GM19023 (cell line): ENCODE measurements around the gene TAAR8.
"Not testable (repeated sequence)": the region's sequence is repeated elsewhere in the genome, so short reads cannot be mapped to it uniquely, and the experiment has no call there.

Source experiments
- ATAC-seq: cut with Tn5 transposase; IDR thresholded peaks from one replicate; pipeline ENCODE4 v1.9.1; 2021; ENCODE audit warnings: mild to moderate bottlenecking, moderate library complexity; ENCODE audit not compliant: unreplicated experiment

The TAAR8 gene, protein sequence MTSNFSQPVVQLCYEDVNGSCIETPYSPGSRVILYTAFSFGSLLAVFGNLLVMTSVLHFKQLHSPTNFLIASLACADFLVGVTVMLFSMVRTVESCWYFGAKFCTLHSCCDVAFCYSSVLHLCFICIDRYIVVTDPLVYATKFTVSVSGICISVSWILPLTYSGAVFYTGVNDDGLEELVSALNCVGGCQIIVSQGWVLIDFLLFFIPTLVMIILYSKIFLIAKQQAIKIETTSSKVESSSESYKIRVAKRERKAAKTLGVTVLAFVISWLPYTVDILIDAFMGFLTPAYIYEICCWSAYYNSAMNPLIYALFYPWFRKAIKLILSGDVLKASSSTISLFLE

DNA sequence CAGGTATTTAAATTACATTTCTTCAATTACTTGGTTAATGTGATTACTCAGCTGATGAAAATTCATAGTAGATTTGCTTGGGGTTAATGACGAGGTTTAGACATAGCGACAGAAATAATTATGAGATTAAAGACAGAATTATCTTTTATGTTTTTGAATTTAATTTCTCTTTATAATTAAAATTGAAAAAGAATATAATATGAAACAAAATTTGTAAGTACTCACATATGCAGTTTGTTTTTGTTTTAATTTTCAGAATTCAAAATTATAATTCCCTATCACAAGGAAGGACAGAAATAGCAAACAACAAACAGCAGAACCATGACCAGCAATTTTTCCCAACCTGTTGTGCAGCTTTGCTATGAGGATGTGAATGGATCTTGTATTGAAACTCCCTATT lies at the start of gene TAAR8:
TAAR8 (plus strand) TSS at position 301 of the 400 bp plus-strand sequence; CDS start at position 322, 21 bp downstream.
- no peak for ATAC-seq

DNA sequence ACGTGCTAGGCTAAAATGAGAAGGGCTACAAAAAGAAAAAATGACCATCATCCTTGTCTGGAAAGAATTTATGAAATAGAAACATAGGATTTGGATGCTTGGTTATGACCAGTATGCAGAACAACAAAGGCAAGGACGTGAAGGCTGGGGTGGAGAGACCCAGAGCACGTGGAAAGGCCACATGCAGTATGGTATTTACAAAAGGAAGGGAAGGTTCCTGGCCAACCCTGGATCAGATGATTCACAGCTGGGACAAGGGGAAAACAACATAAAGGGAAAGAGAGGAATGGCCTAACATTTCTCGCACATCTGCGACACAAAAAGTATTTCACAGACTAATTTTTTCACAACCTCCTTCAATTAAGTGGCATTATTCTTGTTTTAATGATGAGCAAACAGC lies 47.7 kb upstream of the TAAR8 start:
- no peak for ATAC-seq

DNA sequence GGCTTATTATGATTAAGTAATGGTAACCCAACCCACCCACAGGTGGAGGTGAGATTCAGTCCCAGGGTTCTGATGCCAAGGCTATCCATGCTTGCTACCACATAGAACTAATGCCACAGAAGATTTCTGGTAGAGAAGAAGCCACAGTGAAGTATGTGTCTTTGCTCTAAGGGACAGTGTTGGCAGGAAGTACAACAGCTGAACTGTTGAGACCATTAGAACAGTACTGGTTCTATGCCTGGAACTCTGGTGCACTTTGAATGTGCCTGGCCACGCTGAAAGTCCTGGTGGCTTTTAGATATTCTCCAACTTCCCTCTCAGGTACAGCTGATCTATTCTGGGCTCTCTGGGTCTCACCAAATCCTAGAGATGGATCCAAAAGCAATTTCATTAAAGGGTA lies 47.3 kb upstream of the TAAR8 start:
- ATAC-seq: no peak

DNA sequence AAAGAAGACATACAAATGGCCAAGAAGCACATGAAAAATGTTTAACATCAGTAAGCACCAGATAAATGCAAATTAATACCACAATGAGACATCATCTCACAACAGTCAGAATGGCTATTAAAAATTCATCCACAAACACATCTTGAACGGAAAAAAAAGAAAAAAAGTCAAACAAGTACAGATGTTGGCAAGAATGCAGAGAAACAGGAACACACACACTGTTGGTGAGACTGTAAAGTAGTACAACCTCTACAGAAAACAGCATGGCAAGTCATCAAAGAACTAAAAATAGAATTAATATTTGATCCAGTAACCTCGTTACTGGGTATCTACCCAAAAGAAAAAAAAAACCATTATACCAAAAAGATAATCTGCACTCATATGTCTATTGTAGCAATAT lies 46.0 kb upstream of the TAAR8 start:
- ATAC-seq: no peak

DNA sequence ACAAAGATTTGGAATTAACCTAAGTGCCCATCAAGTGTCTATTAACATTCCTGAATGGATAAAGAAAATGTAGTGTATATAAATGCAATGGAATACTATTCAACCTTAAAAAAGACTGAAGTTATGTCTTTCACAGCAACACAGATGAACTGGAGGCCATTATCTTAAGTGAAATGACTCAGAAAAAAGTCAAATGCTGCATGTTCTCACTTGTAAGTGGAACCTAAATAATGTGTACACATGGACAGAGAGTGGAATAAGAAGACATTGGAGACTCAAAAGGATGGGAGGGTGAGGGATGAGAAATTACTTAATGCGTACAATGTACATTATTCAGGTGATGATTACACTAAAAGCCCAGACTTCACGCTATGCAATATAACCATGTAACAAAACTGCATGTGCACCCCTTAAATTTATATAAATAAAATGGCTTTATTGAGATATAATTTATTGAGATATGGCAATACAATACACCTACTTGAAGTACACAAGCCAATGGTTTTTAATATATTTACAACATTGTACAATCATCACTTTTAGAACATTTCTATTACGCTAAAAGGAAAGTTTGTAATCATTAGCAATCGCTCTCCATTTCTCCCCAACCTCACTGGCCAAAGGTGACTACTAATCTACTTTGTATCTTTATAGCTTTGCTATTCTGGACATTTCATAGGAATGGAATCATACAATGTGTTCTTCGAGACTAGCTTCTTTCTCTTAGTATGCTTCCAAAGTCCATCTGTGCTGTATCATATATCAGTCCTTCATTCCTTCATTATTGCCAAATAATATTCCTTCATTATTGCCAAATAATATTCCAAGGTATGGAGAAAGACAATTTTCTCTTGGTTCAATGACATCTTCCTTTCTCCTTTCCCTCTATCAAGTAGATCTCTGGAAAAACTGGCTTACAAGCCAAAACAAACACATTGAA lies 45.3 kb upstream of the TAAR8 start:
- ATAC-seq: no peak

DNA sequence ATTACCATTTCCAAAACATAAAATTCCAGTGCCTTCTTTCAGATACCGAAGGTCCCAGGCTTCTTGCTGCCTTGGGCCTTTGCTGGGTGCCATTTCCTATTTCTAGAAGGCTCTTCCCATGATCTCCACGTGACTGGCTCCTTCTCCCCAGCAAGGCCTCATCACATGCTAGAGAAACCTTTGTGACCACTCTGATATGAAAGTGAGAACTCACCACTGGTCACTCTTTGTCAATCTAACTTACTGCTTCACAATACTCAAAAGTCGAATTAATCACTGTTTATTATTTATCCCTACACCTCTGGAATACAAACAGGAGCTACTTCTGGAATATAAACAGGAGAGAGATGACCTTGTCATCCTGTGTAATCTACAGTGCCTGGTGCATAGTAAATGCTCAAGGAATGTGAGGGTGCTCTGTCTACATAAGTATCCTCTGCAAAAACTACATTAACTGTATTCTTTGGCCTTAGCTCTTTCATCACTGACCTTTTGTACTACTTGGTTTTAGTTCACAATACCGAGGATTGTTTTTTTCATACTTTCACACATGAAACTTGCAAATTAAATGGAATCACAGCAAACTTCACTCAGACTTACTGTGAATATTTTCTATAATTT lies 41.2 kb upstream of the TAAR8 start:
- ATAC-seq: no peak

DNA sequence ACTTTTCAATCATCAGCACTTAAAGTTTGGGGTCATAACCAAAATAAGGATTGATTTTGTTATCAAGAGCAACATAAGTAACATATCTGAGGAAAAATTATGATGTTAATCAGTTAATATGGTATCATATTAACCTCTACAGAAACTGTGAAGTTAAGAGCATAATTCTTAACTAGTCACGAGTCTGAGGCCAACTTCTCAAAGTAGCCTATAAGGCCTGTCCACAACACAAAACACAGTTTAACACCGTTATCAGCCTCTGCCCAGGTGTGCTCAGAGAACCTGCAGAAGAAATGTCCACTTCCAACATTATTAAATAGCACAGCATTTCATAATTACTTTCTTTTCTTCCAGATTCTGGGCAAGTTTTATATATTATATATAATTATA lies 40.6 kb upstream of the TAAR8 start:
- ATAC-seq: no peak

DNA sequence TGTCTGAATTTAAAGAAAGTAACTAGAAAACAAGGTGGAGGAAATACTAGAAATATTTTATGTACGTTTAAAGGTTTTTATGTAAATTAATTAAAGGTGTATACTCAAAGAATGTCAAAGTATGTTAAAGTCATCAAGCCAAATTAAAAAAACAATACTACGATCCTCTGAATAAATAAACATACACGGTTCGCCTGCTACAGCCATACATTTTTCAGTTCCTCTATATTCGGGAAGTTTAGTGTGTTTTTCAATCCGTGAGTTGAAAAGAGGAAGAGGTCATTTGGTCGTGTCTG lies 40.2 kb upstream of the TAAR8 start:
- no peak for ATAC-seq

DNA sequence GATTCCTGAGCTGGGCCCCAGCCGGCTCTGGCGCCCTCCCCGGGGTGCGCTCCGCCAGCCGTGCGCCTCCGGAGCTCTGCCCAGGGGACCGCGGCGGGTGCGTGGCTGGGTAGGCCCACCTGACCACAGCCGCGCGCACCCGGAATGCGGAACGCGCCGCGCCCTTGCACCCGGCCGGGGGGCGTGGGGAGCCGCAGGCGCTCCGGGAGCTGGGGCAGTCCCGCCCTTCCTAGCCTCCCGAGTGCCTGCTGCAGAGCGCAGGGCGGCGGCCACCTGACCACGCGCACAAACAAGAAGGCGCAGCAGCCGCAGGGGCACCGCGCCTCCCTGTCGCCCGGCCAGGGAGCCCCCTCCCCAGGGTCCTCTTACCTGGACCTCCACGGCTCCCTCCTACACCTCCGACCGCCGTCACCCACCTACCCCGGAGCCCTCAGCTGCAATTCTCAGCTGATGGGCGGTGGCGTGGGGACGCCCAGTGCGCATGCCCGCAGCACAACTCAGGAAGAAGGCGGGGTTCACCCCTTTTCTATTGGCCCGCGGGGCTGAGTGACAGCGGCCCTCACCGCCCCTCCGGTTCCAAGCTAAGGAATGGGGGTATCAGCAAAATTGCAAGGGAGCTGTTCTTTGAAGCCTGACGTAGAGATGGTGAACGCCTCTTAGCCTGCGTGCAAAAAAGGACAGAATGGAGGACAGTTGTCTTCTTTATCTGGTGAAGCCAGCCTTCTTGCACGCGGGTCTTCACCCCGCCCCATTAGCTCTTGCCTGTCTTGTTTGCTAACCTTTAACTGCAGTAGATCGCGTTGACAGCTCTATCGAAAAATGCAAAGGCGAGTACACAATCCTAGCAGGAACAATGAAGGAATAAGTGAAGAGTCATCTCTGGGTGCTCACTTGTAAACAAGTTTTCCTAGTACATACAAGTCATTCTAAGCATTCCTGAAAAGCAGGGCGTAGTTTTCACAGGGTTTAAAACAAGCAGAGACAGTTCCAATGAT lies 39.5 kb upstream of the TAAR8 start, which contains the start of gene STX7:
STX7 (minus strand) TSS at position 479 of the 995 bp plus-strand sequence. CDS start 9,586 bp downstream, outside the sequence.
- peak; percentile 95 for ATAC-seq

DNA sequence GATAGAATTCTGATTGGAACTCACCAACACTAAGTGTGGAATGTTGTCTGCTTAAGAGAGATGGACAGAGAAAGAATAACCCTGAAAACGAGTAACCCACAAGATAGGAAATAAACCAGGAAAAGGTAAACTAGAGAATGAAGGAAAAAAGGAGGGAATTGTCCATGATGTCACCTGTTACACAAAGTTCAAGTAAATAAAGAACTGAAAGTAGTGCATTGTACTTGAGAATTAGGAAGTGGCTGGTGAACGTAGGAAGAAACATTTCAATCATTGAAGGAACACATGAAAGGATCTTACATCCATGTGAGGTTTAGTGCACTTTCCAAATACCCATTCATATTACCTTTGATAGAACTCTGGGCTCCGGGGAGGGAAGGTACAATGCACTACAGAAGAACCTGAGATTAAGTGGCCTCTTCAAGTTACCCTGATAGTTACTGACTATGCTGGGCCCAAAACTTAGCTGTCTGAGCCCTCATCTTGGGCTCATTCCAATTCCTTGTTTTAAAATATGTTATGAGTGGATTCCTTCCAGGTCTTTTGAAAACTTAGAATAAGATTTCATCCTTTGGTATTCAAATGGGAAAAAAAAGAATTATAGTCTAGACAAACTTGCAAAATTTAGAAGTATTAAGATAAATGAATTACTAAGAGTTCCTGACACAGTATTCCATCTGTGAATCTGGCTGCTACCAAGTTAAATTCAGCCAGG lies 38.5 kb upstream of the TAAR8 start:
- no peak for ATAC-seq

DNA sequence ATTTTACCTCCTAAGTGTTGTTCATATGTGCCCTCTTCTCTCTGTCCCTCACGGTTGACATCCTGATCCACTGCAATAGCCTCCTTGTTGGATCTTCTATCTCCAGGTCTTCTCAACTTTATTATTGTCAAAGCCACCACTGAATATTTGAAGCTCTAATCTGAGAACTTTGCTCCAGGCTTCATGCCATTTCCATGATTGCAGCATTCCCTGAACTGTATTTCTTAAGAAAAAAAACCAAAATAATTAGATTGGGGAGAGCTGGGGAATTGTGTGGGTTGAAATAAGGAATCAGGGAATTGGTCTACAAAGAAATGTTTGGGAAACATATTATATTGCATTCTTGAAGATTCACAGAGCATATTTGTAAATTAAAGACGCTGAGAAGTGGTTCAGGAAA lies 37.1 kb upstream of the TAAR8 start:
- no peak for ATAC-seq

DNA sequence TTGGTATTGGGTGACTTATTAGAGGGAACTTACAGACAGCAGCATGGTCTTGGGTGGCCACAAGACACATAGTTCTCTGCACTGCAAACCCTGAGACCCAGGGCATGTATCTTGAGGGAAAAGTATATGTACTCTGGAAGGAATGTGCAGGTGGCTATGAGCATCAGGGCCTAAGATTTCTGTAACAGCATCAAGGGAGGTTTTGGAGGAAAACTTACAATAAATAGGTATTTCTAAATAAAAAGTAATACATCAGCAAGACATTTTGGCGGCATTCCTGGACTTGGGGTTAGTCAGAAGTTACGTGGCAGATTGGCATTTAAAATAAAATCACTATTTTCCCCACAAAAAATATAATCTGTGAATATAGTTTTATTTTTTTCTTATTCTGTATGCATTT lies 31.5 kb upstream of the TAAR8 start:
- ATAC-seq: no peak

DNA sequence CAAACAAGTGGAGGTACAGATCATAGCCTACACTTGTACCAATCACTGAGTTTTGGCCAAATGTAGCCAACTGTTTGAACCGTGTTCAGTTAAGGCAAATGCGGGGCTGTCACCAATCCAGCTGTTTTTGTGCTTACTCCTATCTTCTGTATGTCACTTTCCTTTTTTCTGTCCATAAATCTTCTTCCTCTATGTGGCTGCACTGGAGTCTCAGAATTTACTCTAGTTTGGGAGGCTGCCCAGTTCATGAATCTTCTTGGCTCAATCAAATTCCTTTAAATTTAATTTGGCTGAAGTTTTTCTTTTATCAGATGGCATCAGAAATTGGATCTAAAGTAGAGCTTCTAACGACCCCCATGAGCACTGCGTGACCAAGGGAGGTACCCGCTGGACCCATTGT lies 27.8 kb upstream of the TAAR8 start:
- ATAC-seq: no peak

DNA sequence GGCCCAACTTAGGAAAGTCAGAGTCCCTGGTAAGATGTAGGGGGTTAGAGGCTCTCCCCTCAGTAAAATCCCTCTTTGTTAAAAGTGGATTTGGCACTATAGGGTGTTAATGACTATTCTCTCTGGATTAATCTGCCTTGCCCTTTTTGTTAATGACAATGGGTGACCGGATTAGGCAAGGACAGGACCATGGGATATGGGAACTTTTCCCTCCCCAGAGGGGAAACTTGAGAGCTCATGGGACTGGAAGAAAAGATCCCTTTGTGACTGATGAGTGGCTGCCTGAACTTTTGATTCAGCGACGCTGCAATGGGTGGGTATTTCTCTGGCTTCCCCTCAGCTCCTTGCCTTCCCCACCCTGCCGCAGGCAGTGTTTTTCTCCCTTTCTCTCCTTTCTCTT lies 26.6 kb upstream of the TAAR8 start:
- ATAC-seq: no peak

DNA sequence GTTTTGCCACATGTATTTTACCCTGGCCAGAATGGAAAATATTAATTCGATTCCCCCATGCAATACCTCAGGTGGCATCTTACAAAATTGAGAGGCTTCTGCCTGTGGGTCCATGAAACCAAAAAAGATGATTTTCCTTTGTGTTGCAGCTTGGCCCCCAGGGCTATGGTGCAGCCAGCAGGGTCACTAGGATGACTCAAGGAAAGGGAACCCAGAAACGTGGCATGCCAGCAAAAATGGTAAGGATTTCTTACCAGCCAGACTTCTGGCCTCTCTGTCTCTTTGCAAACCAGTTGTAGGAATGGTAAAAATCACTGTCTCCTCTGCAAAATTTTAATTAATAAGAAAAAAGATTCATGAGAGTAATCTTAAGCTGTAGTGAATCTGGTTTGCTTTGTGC lies 26.0 kb upstream of the TAAR8 start:
- no peak for ATAC-seq

DNA sequence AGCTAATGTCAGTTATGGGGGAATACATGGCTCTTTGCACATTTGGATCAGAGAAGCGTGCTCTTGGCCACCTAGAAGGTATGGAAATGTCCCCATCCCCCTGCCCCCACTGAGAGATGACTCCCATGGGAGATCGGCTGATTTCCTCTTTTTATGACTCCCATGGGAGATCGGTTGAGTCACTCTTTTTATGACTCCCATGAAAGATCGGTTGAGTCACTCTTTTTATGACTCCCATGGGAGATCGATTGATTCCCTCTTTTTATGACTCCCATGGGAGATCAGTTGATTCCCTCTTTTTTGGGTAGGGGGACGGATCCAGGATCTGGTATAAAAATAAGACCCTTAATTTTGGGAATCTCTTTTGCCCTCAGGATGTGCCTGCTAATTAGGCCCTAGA lies 24.7 kb upstream of the TAAR8 start:
- no peak for ATAC-seq

DNA sequence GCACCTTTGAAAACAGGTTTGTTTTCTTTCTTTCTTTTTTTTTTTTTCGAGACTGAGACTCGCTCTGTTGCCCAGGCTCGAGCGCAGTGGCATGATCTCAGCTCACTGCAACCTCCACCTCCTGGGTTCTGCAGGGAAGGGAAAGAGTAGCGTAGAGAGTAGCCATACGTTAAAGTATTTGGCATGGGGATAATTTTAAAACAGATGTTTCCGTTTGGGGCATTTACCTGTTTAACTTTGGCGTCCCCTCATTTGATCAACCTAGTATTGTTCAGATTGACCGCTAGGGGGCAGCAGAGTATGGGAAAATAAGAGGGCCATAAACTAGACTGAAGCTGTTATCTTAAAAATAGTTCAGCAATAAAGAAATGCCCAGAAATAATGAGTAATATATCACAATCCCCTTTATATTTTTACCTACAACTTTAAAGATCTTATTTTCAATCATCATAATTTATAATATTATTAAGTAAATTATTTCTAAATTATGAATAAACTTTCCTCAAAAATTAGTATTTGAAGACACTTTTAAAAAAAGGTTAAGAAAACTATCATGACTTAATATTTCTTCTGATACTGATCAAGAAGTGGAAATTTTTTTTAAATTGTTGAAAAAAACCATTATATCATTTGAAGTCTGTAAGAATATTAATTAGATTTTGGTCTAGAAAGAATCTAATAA lies 22.0 kb upstream of the TAAR8 start:
- ATAC-seq: peak; percentile 88

DNA sequence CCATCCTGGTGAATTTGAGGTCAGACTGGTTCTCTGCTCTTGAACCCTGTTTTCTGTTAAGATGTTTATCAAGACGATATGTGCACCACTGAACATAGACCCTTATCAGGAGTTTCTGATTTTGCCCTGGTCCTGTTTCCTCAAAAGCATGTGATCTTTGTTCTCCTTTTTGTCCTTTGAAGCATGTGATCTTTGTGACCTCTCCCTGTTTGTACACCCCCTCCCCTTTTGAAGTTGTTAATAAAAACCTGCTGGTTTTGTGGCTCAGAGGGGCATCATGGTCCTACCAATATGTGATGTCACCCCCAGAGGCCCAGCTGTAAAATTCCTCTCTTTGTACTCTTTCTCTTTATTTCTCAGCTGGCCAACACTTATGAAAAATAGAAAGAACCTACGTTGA lies 17.9 kb upstream of the TAAR8 start:
- ATAC-seq: not testable (repeated sequence)

DNA sequence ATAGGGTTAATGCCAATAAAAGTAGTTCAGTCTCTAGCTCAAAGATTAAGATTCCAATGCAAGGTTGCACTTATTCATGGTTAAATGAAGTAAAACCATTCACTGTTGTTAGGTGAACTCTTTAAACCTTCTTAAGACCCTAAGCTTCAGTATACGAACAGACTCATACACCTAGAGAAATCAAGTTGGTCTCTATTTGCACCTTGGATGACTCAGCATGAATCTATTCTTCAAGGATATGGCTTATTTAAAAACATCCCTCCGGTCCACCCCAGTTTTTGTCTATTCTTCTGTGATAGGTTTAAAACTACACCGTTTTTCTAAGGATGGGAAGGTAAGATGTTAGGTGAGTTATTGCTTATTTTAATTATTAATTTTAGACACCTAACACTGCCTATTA lies 15.3 kb upstream of the TAAR8 start:
- ATAC-seq: no peak
